ENCODE measurements around the gene NTM.

- no peak for TF ChIP-seq POLR2A (IDR thresholded peaks at IDR 0.05; ENCODE audit: low read depth, low read length)
- TF ChIP-seq POLR2AphosphoS5 (IDR thresholded peaks at IDR 0.05; ENCODE audit: low read depth, low read length) = no peak
Observed at GRCh38 chr11:131903074-131903473, 532.7 kb downstream of the NTM start.

Data from GM12892 (cell line).